WTC11 (cell line): ENCODE measurements around the gene RIPOR2. TPM values are rescaled to one million over a fixed set of nuclear protein-coding genes. Genes with fewer than 3 reads are reported as not detected.

Experiments used
- ATAC-seq: fragments of 200-7000 bp; cut with Tn5 transposase; 2 replicates; pipeline ENCODE4 v1.10.0; 2021; ENCODE audit warnings: mild to moderate bottlenecking, moderate library complexity
- CTCF ChIA-PET: fragments of 300-600 bp; sonication (Branson Sonifier 250); formaldehyde crosslinking; loops from one replicate; lab custom pipeline; 2021; ENCODE audit warnings: antibody characterized with exemption; lab: Charles Lee
- POLR2A ChIA-PET: fragments of 350-600 bp; sonication (Branson Sonifier 250); formaldehyde crosslinking; loops from one replicate; lab custom pipeline; 2021; ENCODE audit warnings: antibody characterized with exemption; lab: Charles Lee
- DNase-seq: peaks from one replicate; pipeline ENCODE4 v3.0.0; 2021; ENCODE audit warnings: low spot score
- H3K27ac Mint-ChIP-seq: 2 replicates; pipeline ENCODE4 v1.8.0; 2021; ENCODE audit warnings: mixed read lengths
- H3K27me3 Mint-ChIP-seq: 2 replicates; pipeline ENCODE4 v1.8.0; 2021; ENCODE audit warnings: low read depth, mild to moderate bottlenecking, moderate library complexity, mixed read lengths
- H3K36me3 Mint-ChIP-seq: 2 replicates; pipeline ENCODE4 v1.8.0; 2021; ENCODE audit warnings: mixed read lengths
- H3K4me1 Mint-ChIP-seq: 2 replicates; pipeline ENCODE4 v1.8.0; 2022; ENCODE audit warnings: mixed read lengths
- H3K4me3 Mint-ChIP-seq: 2 replicates; pipeline ENCODE4 v1.8.0; 2021; ENCODE audit warnings: mild to moderate bottlenecking, moderate library complexity, mixed read lengths
- H3K9me3 Mint-ChIP-seq: 2 replicates; pipeline ENCODE4 v1.8.0; 2021; ENCODE audit warnings: mixed read lengths
- AFF4 ChIP-seq: sonication (generic); formaldehyde crosslinking; IDR thresholded peaks from 2 replicates; pipeline ENCODE4 v1.8.1; 2023; ENCODE audit warnings: mild to moderate bottlenecking, missing genetic modification reagents, borderline replicate concordance
- ARID4B ChIP-seq: sonication (generic); formaldehyde crosslinking; IDR thresholded peaks from 2 replicates; pipeline ENCODE4 v1.8.0; 2023; ENCODE audit warnings: missing genetic modification reagents, mild to moderate bottlenecking, borderline replicate concordance
- ATF1 ChIP-seq: sonication (generic); formaldehyde crosslinking; IDR thresholded peaks from 2 replicates; pipeline ENCODE4 v1.8.1; 2023; ENCODE audit warnings: mild to moderate bottlenecking, moderate library complexity, missing genetic modification reagents
- CDX4 ChIP-seq: fragments of 250-450 bp; sonication (Bioruptor Pico); IDR thresholded peaks from 2 replicates; pipeline ENCODE4 v1.9.0; 2021; ENCODE audit warnings: moderate library complexity, mild to moderate bottlenecking, inconsistent platforms, borderline replicate concordance
- ESRRA ChIP-seq: sonication (generic); formaldehyde crosslinking; IDR thresholded peaks from 2 replicates; pipeline ENCODE4 v1.8.1; 2022; ENCODE audit warnings: mild to moderate bottlenecking, missing genetic modification reagents, borderline replicate concordance
- FOXJ3 ChIP-seq: sonication (generic); formaldehyde crosslinking; IDR thresholded peaks from 2 replicates; pipeline ENCODE4 v1.9.0; 2021; ENCODE audit warnings: missing genetic modification reagents, mild to moderate bottlenecking, borderline replicate concordance
- GRHL2 ChIP-seq: fragments of 250-450 bp; sonication (Bioruptor Pico); IDR thresholded peaks from 2 replicates; pipeline ENCODE4 v1.8.0; 2022; ENCODE audit warnings: mild to moderate bottlenecking, moderate library complexity; ENCODE audit not compliant: insufficient replicate concordance, severe bottlenecking
- JUN ChIP-seq: sonication (generic); formaldehyde crosslinking; IDR thresholded peaks from 2 replicates; pipeline ENCODE4 v1.8.0; 2023; ENCODE audit warnings: mild to moderate bottlenecking, missing genetic modification reagents
- MAX ChIP-seq: sonication (generic); formaldehyde crosslinking; IDR thresholded peaks from 2 replicates; pipeline ENCODE4 v1.8.0; 2022; ENCODE audit warnings: mild to moderate bottlenecking, missing genetic modification reagents
- NR2C2 ChIP-seq: sonication (generic); formaldehyde crosslinking; IDR thresholded peaks from 2 replicates; pipeline ENCODE4 v1.8.0; 2022; ENCODE audit warnings: mild to moderate bottlenecking, missing genetic modification reagents
- NR3C1 ChIP-seq: sonication (generic); formaldehyde crosslinking; conservative IDR thresholded peaks from 2 replicates; pipeline ENCODE4 v1.8.1; 2023; ENCODE audit warnings: low read depth, mild to moderate bottlenecking, missing genetic modification reagents
- SMAD4 ChIP-seq: sonication (generic); formaldehyde crosslinking; IDR thresholded peaks from 2 replicates; pipeline ENCODE4 v1.8.0; 2022; ENCODE audit warnings: mild to moderate bottlenecking, missing genetic modification reagents
- ZMAT4 ChIP-seq: fragments of 250-450 bp; sonication (Bioruptor Pico); IDR thresholded peaks from 2 replicates; pipeline ENCODE4 v1.9.0; 2021; ENCODE audit warnings: mild to moderate bottlenecking
- ZNF425 ChIP-seq: fragments of 250-450 bp; sonication (Bioruptor Pico); conservative IDR thresholded peaks from 2 replicates; pipeline ENCODE4 v1.9.0; 2021; ENCODE audit warnings: mild to moderate bottlenecking
- ZNF532 ChIP-seq: fragments of 250-450 bp; sonication (Bioruptor Pico); IDR thresholded peaks from 2 replicates; pipeline ENCODE4 v1.9.0; 2021; ENCODE audit warnings: mild to moderate bottlenecking, borderline replicate concordance
- total RNA-seq: library from RNA; stranded (reverse); gene quantifications from 3 replicates; pipeline ENCODE4 v1.2.3, GENCODE V29; 2021

Gene RIPOR2
- total RNA-seq, 1 experiment from 2014 or later: 13.5 TPM

GRCh38 chr6:24933266-24933665 is 2.5 kb downstream of the RIPOR2 start:
- Mint-ChIP-seq H3K36me3 (no peaks in the 10 kb centered on the region), H3K27ac (no peak overlapping the region), H3K4me1 (peaks cover 66% of the 10 kb centered on the region), H3K27me3 (no peaks in the 10 kb centered on the region), H3K4me3 (peak overlapping the region; percentile 32), H3K9me3 (no peaks in the 10 kb centered on the region)
- no peak for ATAC-seq
- TF ChIP-seq JUN (CRISPR knock-in tag): no peak
- no peak for TF ChIP-seq NR2C2 (CRISPR knock-in tag)
- POLR2A ChIA-PET: no interaction called here
- no peak for DNase-seq
- CTCF ChIA-PET: interaction anchor here (0.7 to 5.8 kb wide), 15 partner anchors 9 to 137 kb away, joined by 3 to 98 read pairs (median 5); no protein-coding TSS in a partner anchor

GRCh38 chr6:24932832-24933231 is 2.9 kb downstream of the RIPOR2 start:
- no peak overlapping the region for H3K27ac Mint-ChIP-seq
- no peak overlapping the region for H3K4me3 Mint-ChIP-seq
- H3K9me3 Mint-ChIP-seq: no peaks in the 10 kb centered on the region
- ATAC-seq (no peak), DNase-seq (no peak)
- CTCF ChIA-PET: interaction anchor here (1.1 to 5.8 kb wide), 9 partner anchors 13 to 138 kb away, joined by 3 to 98 read pairs (median 5); no protein-coding TSS in a partner anchor
- no peaks in the 10 kb centered on the region for H3K36me3 Mint-ChIP-seq
- H3K27me3 Mint-ChIP-seq: no peaks in the 10 kb centered on the region
- H3K4me1 Mint-ChIP-seq: peaks cover 66% of the 10 kb centered on the region
- POLR2A ChIA-PET: no interaction called here
- TF ChIP-seq GRHL2 (CRISPR knock-in tag) (no peak), ZNF532 (CRISPR knock-in tag) (no peak), ZMAT4 (no peak), MAX (no peak), ESRRA (CRISPR knock-in tag) (no peak), CDX4 (CRISPR knock-in tag) (no peak), ATF1 (CRISPR knock-in tag) (no peak), SMAD4 (CRISPR knock-in tag) (no peak), NR3C1 (CRISPR knock-in tag) (no peak), ZNF425 (no peak), AFF4 (CRISPR knock-in tag) (no peak), FOXJ3 (CRISPR knock-in tag) (no peak), ARID4B (no peak)
